NB4 (cell line): ENCODE results near the gene ABCD1.
"Not testable (repeated sequence)": the region's sequence is repeated elsewhere in the genome, so short reads cannot be mapped to it uniquely, and the experiment has no call there.

Experiments used
- DNase-seq: peaks from one replicate; pipeline ENCODE4 v3.0.0; 2010; ENCODE audit warnings: low read depth
- H3K4me3 ChIP-seq: one replicate; pipeline ENCODE4 v1.5.1; 2011; ENCODE audit warnings: mild to moderate bottlenecking, low read depth, low read length, moderate library complexity
- CTCF ChIP-seq: IDR thresholded peaks from one replicate; pipeline ENCODE4 v1.5.1; 2012; ENCODE audit warnings: low read depth, low read length
- MAX ChIP-seq: IDR thresholded peaks from 2 replicates; pipeline ENCODE4 v1.6.1; 2011; ENCODE audit warnings: low read depth, low read length
- MYC ChIP-seq: IDR thresholded peaks from 2 replicates; pipeline ENCODE4 v1.6.1; 2011; ENCODE audit warnings: low read depth, low read length
- POLR2A ChIP-seq: IDR thresholded peaks from 2 replicates; pipeline ENCODE4 v1.6.1; 2011; ENCODE audit warnings: mild to moderate bottlenecking; ENCODE audit not compliant: insufficient read length; ENCODE audit errors: extremely low read depth

ABCD1 gene

GRCh38 chrX:153740631-153741222 lies 16.1 kb downstream of the ABCD1 start:
- H3K4me3 ChIP-seq: no peak overlapping the region
- TF ChIP-seq MYC (no peak), CTCF (no peak), POLR2A (no peak), MAX (no peak)
- no peak for DNase-seq

- TF ChIP-seq MYC (no peak), CTCF (no peak), MAX (no peak), POLR2A (no peak)
- DNase-seq: no peak
- H3K4me3 ChIP-seq: no peak overlapping the region
Observed at GRCh38 chrX:153741446-153741845, 16.8 kb downstream of the ABCD1 start.

- H3K4me3 ChIP-seq, DNase-seq: not testable (repeated sequence)
Observed at GRCh38 chrX:153742111-153742510, 17.5 kb downstream of the ABCD1 start.

GRCh38 chrX:153742796-153743467 lies 18.3 kb downstream of the ABCD1 start:
- not testable (repeated sequence) for H3K4me3 ChIP-seq

GRCh38 chrX:153743468-153744209 lies 19.0 kb downstream of the ABCD1 start:
- H3K4me3 ChIP-seq: not testable (repeated sequence)

More at GRCh38 chrX:153742796-153743467, 18.3 kb downstream of the ABCD1 start:
- DNase-seq: not testable (repeated sequence)

GRCh38 chrX:153744210-153745066 lies 19.8 kb downstream of the ABCD1 start:
- H3K4me3 ChIP-seq: no peak overlapping the region
- DNase-seq: no peak
- TF ChIP-seq CTCF (no peak), MAX (no peak), MYC (no peak), POLR2A (no peak)

More at GRCh38 chrX:153743468-153744209, 19.0 kb downstream of the ABCD1 start:
- not testable (repeated sequence) for DNase-seq

GRCh38 chrX:153745067-153745433 lies 20.4 kb downstream of the ABCD1 start:
- DNase-seq: not testable (repeated sequence)

GRCh38 chrX:153746359-153746758 lies 21.7 kb downstream of the ABCD1 start:
- no peak for DNase-seq
- H3K4me3 ChIP-seq: no peak overlapping the region
- TF ChIP-seq MAX (no peak), CTCF (no peak)

More at GRCh38 chrX:153745067-153745433, 20.4 kb downstream of the ABCD1 start:
- not testable (repeated sequence) for H3K4me3 ChIP-seq

- not testable (repeated sequence) for DNase-seq, H3K4me3 ChIP-seq
Observed at GRCh38 chrX:153746991-153747390, 22.3 kb downstream of the ABCD1 start.

GRCh38 chrX:153749017-153749416 lies 24.4 kb downstream of the ABCD1 start:
- H3K4me3 ChIP-seq, DNase-seq: not testable (repeated sequence)
